GM18909 (cell line): ENCODE data around the gene SNAP25.

ENCODE experiments used
- ATAC-seq: cut with Tn5 transposase; IDR thresholded peaks from one replicate; pipeline ENCODE4 v1.9.1; 2021; ENCODE audit warnings: mild to moderate bottlenecking; ENCODE audit not compliant: unreplicated experiment, poor library complexity

The SNAP25 gene

DNA sequence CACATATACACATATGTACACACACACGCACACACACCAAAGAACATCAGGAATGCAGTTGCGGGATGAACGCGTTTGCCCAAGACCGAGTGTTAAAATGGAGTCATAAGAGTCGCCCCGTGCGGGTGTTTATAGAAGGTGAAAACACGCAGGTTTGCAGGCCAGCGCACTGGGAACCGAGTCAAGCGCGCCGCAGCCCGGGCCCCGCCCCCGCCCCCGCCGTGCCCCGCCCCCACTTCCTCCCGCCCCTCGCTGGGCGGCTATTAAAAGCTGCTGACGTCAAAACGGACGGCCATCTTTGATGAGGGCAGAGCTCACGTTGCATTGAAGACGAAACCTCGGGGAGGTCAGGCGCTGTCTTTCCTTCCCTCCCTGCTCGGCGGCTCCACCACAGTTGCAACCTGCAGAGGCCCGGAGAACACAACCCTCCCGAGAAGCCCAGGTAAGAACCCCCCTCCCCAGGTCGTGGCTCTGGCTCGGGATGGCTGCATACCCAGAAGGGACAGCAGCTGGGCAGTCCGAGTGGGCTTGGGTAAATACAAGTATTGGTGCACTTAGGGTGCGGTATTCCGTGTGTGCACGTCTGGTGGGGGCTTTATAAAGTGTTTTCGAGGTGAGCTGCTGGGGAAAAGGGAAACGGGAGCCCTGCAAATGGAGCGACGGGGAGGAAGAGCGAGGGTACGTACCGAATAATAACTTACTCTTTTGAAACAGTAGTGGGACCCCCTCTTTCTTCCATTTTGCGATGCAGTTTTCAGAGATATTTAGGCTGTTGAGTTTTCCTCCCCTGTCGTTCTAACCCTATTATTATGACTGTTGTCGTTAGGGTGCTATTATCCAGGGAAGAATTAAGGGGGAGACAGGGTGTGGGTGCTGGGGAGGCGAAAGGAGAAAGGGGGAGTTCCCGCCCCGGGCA is at the start of gene SNAP25:
TSS of gene SNAP25 (plus strand) at position 295 of the 916 bp plus-strand sequence. CDS start 56,662 bp downstream, outside the sequence.
- no peak for ATAC-seq

DNA sequence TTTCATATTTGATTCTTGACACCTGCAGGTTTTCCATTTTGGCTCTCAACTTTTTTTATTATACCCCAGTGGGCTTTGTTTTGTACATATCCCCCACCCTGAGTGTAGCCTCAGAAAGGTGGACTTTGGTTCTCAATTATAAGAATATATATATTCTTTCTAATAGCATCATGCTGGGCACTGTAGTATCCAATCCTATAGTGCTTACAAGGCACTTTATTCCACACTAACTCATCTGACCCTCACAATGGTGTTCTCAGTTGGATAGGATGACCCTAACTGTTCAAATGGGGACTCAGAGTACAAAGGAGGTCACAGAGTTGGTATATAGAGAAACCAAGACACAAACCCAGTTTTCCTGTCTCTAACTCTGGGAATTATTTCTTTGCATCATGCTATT is 48.9 kb upstream of the SNAP25 start:
- ATAC-seq: no peak

DNA sequence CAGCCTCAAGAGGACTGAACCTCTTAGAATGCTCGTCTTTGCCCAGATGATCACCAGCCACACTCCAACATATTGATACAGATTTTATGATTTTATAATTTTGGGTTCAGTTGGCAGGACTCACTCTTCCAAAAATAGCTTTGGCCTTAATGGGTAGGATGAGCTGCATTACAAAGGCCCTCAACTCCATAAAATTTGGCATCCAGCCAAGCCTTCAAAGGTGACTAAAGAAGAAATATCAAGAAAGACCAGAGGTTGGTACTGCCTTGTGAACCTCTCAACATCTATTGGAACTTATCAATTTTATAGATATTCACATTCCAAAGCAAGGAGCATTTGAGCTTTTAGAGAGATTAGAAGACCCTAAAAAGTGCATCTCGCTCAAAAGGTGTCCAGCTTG is 48.4 kb upstream of the SNAP25 start:
- ATAC-seq: no peak

DNA sequence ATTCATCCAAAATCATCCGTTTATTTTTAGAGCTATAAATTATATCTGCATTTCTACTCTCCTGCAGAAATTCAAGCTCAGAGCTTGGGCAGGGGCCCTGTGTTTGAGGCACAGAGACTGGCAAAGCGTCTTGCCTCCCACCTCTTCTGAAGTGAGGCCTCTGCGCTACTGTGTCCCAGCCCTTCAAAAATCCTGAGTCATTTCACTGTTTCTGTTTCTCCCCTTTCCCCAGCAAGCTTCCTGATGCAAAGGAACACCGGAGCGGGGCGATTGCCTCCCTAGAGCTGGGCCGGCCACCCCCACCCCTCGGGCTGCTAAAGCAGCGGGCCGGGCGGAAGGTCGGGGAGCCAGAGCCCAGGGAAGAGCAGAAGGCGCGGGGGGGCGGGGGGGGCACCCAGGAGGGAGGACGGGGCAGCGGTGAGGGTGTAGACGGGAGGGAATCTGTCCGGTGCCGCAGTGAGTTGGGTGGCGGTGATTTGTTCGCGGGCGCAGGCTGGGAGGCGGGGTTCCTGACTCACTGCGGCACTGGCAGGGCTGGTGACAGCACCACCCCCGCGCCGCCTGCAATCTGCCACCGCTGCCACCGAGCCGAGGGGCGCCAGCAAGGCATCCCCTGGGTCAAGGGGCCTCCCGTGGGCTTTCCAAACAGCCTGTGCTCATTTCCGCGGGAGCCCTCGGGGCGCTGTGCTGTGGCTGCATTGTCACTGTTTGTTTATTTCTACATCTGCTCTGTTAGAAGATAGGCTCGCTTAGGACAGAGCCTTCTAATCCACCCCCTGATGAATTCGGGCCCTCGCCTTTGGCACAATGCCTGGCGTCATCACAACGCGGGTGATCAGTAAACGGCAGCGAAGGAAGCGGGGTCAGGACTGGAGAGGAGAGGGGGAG is 46.5 kb upstream of the SNAP25 start:
- no peak for ATAC-seq

DNA sequence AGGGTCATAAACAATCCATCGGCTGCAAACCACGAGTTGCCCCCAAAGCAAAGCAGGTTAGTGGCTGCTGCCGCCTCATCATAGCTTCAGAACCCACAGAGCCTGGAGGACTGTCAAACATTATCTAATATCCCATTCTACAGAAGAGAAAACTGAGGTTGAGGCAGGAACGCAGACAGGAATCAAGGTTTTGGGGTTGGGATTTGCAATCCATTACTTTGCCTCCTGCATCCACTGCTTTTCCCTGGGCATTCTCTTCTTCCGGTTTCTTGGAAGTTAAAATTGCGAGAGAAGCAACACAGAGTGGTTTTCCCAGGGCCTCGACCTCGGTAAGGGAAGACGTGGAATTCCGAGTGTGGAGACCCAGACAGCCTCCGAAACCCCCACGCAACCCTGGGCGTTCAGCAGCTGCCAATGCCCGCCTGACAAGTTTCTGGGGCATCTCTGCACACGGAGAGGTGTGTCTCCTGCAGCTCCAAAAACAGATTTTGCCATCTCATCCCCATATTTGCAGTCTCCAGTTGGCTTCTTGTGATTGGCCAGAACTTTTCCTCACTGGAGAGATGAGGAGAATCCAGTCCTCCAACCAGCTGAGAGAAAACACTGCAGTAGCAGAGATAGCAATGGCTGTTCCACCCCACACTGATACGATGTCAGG is 45.5 kb upstream of the SNAP25 start:
- no peak for ATAC-seq

DNA sequence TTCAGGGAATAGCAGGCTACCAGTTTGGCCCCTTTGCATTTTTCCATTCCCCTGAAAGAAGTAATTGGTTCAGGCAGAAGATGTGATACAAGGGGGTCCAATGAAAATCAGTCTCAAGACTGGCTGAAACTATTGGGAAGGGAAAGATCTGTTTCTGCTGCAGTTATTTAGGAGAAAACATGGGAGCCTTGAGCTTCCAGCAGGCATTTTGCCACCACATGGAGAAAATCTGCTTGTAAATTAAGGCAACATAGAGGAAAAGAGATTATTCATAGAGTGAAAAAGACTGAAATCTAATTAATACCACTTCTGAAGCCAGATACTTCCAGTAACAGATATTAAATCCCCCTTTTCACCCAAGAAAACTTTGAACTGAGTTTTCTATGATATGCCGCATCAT is 44.2 kb upstream of the SNAP25 start:
- no peak for ATAC-seq

DNA sequence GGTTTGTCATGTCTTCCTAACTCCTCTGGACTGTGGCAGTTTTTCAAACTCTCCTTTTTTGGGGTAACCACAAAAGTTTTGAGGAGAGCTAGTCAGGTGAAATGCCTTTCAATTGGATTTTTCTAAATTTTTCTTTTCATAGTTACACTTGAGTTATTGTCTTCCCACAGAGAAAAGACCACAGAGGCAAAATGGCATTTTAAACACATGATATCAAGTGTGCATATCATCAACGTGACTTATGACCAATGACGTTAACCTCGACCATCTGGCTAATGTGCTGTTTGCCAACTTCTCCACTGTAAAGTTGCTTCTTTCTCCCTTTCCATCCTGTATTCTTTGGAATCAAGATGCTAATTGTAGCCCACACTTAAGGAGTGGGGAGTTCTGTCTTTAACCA is 41.3 kb upstream of the SNAP25 start:
- ATAC-seq: no peak

DNA sequence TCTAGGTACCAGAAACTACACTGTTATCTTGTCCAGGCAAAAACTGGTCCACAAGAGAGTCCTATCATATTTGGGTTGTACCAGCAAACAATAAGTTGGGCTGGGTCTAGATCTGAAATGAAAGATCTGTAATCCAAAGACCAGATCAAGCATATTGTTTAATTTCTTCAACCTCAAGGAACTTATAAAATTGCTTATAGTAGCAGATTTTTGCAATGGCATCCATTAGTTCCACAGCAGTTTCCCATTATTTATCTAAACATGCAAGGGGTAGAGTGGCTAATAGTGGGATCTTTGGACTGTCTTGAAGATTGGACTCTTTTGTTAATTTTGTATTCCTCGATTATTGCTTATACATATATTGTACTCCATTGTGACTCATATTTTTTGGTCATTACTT is 40.5 kb upstream of the SNAP25 start:
- ATAC-seq: no peak

DNA sequence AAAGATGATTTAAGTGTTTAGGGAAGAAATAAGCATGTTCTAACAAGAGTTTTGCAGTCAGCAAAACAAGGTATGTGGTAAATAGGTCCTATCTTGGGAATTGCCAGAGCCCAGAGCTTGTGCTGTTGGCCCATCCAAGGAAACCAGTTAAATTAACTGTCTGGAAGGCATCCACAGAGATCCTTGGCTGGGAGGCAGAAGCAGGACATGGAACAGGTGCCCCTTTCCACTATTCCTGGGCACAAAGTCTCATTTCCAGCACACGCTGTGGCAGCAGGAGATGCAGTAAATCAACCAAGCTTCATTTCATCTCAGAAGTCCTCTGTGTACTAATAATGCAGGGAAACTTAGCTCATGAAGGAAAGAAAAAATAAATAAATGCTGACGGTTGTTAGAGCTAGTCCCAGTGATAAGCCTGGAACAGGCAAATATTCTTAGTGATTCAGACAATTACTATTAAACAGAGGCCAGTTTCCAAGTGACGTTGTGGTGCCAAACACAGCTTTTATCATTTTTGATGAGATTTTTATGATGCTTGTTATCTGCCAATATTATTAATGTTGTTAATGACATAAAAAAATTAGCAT is 39.8 kb upstream of the SNAP25 start:
- ATAC-seq: no peak

DNA sequence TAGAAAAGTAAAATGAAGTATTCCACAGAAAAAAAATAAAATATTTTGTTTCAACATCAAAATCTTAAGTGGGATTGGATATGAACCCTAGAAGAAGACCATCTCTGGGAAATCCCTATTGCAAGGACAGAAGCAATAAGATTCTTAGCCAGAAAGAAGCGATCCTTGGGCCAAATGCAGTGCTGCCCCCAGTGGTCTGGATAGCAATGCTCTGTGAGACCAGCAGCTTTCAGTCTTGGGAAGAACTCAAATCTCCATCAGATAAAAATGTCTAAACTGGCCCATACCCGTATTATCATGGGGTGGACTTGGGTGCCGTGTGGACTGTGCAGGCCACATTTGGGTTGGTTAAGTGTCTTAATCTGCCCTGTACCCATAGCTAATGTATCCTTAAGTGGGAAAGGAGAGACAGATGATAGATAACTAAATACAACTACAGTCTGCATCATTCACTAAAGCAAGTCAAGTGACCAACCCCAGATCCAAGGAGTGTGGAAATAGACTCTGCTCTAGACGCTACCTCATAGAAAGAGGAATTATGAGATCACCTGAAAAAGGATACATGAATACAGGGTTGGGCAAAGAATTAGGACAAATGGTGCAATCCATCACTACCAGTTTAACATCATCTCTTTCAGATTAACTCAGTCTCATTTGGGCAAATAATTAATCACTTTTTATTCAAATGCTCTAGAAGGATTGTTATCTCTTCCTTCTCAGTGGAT is 38.9 kb upstream of the SNAP25 start:
- no peak for ATAC-seq

DNA sequence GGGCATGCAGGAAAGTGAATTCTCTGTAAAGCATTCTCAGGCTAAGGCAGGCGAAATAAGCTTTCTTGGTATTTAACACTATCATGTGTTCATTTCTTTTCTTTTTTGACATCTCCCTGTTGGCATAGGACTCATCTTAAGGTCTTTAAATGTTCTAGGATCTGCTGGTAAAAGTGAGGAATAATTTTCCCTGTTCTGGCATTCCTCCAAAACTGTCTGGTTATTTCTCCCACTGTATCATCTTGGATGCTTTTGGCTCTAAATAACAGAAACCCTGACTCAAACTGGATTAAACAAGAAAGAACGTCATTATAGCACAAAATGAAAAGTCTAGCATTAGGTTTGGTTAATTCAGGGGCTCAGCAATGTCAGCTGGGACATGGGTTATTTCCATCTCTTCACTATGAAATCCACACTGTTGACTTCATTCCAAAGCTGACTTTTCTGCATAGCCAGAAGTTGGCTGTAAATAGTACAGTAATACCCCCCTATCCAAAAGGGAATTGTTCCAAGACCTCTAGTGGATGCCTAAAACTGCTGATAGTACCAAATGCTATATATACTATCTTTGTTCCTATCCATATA is 37.9 kb upstream of the SNAP25 start:
- ATAC-seq: no peak

DNA sequence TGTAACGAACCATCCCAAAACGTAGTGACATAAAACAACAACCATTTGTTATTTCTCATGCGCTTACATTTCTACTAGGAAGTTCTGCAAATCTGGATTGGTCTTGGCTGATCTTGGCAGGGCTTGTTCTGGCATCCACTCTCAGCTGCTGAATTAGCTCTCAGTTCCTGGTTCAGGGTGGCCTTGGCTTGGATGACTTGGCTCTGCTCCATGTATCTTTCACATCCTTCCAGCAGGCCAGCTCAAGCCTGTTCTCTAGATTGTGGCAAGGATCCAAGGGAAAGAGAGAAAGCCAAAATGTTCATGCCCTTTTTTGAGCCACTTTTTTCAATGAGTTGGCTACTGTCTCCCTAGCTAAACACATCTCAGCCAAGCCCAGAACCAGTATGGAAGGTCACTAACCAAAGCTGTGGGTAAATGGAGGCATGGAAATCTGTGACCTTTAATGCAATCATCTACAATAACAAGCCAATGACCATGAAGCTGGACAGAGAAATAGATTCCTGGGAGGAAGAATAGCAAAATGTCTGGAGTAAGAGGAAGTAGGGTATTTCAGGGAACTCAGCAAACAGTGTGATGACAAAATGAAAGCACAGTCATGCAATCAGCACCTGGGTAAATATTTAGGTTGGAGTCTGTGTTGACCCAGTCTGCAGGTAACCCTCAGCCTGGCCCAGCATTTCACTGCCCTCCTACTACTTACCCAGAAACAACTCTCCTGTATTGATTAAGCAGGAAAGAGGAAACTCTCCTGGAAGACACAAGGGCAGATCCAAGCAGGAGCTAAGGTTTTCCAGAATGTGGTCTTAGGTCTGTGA is 32.7 kb upstream of the SNAP25 start:
- ATAC-seq: no peak

DNA sequence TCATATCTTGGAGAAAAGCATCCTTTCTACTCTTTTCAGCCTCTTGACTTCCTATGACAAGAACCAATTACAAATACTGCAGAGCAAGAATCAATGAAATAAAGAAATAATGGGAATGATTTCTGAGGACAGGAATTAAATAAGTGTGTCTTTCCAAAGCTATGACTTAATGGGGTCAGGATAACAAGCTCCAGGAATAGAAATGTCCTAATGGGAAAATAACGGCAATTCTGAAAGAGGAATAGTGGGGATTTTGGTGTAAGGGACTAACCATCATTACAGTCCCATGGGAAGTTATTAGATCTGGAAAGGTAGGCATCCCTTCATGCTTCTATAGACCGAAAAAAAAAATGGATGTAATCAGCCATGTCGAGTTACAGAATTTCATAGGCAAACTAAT is 28.2 kb upstream of the SNAP25 start:
- no peak for ATAC-seq

DNA sequence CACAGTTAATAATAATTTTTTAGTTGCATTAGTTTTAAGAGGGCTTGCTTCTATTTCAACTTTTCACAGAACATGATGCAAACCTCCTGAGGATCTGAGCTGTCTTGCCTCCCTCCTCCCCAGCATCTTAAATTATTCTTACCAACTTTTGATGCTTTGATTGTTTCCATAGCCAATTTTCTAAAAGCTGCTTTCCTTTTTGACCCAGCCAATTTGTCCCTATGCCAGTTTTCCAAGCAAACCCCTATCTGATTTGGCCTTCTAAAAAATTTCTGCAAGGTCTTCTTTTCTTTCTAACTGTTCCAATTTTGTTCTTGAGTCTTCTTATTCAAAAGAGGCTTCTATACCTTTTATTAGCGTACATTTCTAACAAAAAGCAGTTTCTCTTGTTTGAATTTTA is 26.5 kb upstream of the SNAP25 start:
- ATAC-seq: no peak

DNA sequence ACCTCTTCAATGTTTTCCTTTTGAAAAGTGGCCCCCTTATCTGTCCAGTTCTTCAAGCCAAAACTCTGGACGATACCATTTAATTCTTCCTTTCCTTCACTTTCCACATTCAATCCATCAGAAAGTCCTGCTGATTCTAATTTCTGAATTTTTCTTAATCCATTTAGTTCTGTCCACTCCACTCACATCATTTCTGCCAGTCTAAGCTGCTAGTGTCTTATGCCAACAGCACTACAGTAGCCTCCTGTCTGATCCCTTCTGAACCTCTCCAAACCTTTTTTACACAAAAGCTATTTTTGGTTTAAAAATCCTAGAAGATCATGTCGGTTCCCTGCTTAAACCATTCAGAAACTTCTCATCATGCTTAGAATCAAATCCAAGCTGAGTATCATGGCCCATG is 24.5 kb upstream of the SNAP25 start:
- no peak for ATAC-seq

DNA sequence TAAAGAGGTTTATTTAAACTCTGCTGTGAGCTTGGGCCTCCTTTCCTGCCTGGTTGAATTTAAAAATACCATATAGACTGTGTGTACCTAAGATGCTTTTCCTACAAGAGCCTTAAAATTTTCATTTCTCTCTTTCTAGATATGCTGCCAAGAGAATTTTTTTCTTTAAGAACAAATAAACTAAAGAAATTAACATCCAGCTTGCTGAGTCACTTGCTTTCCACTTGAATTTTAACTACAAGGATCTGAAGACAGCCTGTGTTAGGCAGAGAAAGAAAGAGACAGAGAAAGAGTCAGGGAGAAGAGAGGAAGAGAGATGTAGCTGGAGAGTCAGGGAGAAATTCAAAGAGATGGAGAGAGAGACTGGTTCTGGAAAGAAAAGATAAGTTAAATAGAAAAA is 18.3 kb upstream of the SNAP25 start:
- no peak for ATAC-seq

DNA sequence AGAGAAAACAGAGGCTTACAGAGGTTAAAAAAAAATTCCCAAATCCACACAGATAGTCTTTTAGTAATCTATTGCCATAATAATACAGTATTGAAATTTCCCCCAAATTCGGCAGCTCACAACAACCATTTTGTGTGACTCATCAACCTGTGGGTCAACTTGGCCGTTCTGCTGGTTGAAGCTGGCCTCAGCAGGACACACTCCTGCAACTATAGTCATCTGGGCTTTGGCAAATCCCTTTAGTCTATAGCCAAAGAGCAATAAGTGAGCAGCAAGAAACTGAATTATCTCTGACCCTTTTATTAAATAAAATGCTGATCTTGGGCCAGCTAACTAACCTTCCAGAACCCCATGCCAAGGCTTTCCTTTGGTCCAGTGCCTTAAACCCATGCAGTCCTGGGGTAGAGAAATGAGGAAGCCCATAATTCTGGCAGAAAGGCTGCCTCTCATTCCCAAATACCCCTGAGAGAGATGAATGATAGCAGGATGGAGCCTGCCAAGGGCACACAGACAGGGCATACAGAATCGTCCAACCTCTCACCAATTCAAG is 17.2 kb upstream of the SNAP25 start:
- ATAC-seq: no peak

DNA sequence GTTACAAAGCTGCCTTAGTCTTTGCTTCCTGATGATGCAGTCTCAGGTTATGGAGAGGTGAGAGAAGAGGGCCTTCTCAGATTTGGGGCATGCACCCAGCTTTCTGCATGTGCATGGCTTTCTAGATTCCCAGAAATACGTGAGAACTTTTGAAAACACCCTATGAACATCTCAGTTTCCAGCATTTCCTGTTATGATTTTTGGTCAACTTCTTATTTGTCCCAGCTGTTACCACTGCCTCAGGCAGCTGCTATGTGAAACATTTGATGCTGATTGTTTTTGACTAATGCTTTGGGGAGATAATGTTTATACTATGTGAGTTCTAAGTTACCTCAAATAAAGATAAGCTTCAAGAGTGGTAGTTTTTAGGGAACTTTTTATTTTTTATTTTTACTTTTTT is 9.5 kb upstream of the SNAP25 start:
- no peak for ATAC-seq
